GM19035 (cell line): ENCODE measurements around the gene ERCC5.

Experiments
- ATAC-seq: cut with Tn5 transposase; IDR thresholded peaks from one replicate; pipeline ENCODE4 v1.9.1; 2021; ENCODE audit not compliant: unreplicated experiment

ERCC5 gene

GRCh38 chr13:102915393-102915930 is 69.6 kb downstream of the ERCC5 start:
- no peak for ATAC-seq

DNA sequence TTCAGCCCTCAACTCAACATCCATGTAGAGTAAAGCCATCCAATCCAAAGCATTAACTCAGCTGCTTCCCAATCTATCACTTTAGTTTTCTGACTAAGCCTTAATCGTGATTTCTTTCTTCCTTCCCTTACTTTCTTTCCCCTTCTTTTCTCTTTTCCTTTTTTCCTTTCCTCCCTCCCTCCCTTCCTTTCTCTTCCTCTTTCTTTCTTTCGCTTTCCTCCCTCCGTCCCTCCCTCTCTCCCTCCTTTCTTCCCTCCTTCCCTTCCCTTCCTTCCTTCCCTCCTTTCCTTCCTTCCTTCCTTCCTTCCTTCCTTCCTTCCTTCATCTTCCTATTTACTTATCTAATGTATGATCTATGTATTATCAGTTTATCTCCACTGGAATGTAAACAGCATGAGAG is 71.2 kb downstream of the ERCC5 start:
- no peak for ATAC-seq

GRCh38 chr13:102922184-102922583 is 76.4 kb downstream of the ERCC5 start:
- ATAC-seq, result no peak
